ENCODE data around the gene FYB1.

The FYB1 gene

GRCh38 chr5:39140558-39141168 lies 78.7 kb downstream of the FYB1 start:
- TF ChIP-seq, protein P1, sequence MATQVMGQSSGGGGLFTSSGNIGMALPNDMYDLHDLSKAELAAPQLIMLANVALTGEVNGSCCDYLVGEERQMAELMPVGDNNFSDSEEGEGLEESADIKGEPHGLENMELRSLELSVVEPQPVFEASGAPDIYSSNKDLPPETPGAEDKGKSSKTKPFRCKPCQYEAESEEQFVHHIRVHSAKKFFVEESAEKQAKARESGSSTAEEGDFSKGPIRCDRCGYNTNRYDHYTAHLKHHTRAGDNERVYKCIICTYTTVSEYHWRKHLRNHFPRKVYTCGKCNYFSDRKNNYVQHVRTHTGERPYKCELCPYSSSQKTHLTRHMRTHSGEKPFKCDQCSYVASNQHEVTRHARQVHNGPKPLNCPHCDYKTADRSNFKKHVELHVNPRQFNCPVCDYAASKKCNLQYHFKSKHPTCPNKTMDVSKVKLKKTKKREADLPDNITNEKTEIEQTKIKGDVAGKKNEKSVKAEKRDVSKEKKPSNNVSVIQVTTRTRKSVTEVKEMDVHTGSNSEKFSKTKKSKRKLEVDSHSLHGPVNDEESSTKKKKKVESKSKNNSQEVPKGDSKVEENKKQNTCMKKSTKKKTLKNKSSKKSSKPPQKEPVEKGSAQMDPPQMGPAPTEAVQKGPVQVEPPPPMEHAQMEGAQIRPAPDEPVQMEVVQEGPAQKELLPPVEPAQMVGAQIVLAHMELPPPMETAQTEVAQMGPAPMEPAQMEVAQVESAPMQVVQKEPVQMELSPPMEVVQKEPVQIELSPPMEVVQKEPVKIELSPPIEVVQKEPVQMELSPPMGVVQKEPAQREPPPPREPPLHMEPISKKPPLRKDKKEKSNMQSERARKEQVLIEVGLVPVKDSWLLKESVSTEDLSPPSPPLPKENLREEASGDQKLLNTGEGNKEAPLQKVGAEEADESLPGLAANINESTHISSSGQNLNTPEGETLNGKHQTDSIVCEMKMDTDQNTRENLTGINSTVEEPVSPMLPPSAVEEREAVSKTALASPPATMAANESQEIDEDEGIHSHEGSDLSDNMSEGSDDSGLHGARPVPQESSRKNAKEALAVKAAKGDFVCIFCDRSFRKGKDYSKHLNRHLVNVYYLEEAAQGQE (IDR thresholded peaks at IDR 0.05; ENCODE audit: low read depth): no peak
- TF ChIP-seq, protein P2, sequence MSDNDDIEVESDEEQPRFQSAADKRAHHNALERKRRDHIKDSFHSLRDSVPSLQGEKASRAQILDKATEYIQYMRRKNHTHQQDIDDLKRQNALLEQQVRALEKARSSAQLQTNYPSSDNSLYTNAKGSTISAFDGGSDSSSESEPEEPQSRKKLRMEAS (IDR thresholded peaks at IDR 0.05): no peak
- TF ChIP-seq CEBPB (IDR thresholded peaks at IDR 0.05) (no peak), ZBTB7A (IDR thresholded peaks at IDR 0.05; ENCODE audit: low read depth) (no peak), YY1 (IDR thresholded peaks at IDR 0.05; ENCODE audit: low read depth) (no peak), TEAD4 (IDR thresholded peaks at IDR 0.05) (no peak), CREB1 (IDR thresholded peaks at IDR 0.05; ENCODE audit: low read depth) (no peak), EP300 (IDR thresholded peaks at IDR 0.05; ENCODE audit: borderline replicate concordance) (no peak), TCF12 (IDR thresholded peaks at IDR 0.05; ENCODE audit: low read depth) (no peak), EGR1 (IDR thresholded peaks at IDR 0.05) (no peak), FOXM1 (IDR thresholded peaks at IDR 0.05; ENCODE audit: borderline replicate concordance, low read depth) (no peak), NFIC (IDR thresholded peaks at IDR 0.05) (no peak), RAD21 (IDR thresholded peaks at IDR 0.05; ENCODE audit: low read depth) (no peak)
- TF ChIP-seq, protein P3, sequence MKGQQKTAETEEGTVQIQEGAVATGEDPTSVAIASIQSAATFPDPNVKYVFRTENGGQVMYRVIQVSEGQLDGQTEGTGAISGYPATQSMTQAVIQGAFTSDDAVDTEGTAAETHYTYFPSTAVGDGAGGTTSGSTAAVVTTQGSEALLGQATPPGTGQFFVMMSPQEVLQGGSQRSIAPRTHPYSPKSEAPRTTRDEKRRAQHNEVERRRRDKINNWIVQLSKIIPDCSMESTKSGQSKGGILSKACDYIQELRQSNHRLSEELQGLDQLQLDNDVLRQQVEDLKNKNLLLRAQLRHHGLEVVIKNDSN (IDR thresholded peaks at IDR 0.05): no peak

DNA sequence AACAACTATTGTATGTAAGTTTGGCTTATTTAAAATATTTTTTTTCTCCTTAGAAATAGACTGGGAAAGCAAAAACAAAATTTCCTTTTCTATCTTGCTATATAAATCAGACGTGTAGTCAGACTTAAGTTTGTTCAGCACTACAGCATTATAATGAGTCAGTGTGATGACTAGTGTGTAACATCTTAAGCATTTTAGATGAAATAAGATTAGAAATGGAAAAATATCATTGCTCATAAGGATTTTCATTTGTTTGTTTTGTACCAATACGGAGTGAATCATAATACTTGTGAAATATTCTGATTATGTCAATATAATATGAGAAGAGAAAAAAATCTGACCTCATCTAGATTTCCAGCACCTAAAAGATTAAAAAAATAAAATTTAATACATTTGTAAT lies 80.5 kb downstream of the FYB1 start:
- TF ChIP-seq NFIC (IDR thresholded peaks at IDR 0.05) (no peak), RAD21 (IDR thresholded peaks at IDR 0.05; ENCODE audit: low read depth) (no peak), EP300 (IDR thresholded peaks at IDR 0.05; ENCODE audit: borderline replicate concordance) (no peak), TAF1 (IDR thresholded peaks at IDR 0.05; ENCODE audit: low read depth) (no peak), FOXM1 (IDR thresholded peaks at IDR 0.05; ENCODE audit: borderline replicate concordance, low read depth) (no peak), TEAD4 (IDR thresholded peaks at IDR 0.05) (no peak), TCF12 (IDR thresholded peaks at IDR 0.05; ENCODE audit: low read depth) (no peak), YY1 (IDR thresholded peaks at IDR 0.05; ENCODE audit: low read depth) (no peak), ZBTB7A (IDR thresholded peaks at IDR 0.05; ENCODE audit: low read depth) (no peak)
- TF ChIP-seq, protein P3 (IDR thresholded peaks at IDR 0.05): no peak
- TF ChIP-seq, protein P1 (IDR thresholded peaks at IDR 0.05; ENCODE audit: low read depth): no peak
- TF ChIP-seq, protein P2 (IDR thresholded peaks at IDR 0.05): no peak

- TF ChIP-seq EP300 (IDR thresholded peaks at IDR 0.05; ENCODE audit: borderline replicate concordance) (no peak), RAD21 (IDR thresholded peaks at IDR 0.05; ENCODE audit: low read depth) (no peak), TCF12 (IDR thresholded peaks at IDR 0.05; ENCODE audit: low read depth) (no peak), TEAD4 (IDR thresholded peaks at IDR 0.05) (no peak), CEBPB (IDR thresholded peaks at IDR 0.05) (no peak), NFIC (IDR thresholded peaks at IDR 0.05) (no peak), ZBTB7A (IDR thresholded peaks at IDR 0.05; ENCODE audit: low read depth) (no peak), YY1 (IDR thresholded peaks at IDR 0.05; ENCODE audit: low read depth) (no peak), TAF1 (IDR thresholded peaks at IDR 0.05; ENCODE audit: low read depth) (no peak), EGR1 (IDR thresholded peaks at IDR 0.05) (no peak), FOXM1 (IDR thresholded peaks at IDR 0.05; ENCODE audit: borderline replicate concordance, low read depth) (no peak), CREB1 (IDR thresholded peaks at IDR 0.05; ENCODE audit: low read depth) (no peak)
- TF ChIP-seq, protein P3 (IDR thresholded peaks at IDR 0.05): no peak
- TF ChIP-seq, protein P2 (IDR thresholded peaks at IDR 0.05): no peak
- TF ChIP-seq, protein P1 (IDR thresholded peaks at IDR 0.05; ENCODE audit: low read depth): no peak
Observed at GRCh38 chr5:39137819-39138451, 81.4 kb downstream of the FYB1 start.

All from Ishikawa (cell line).